GM18909 (cell line): ENCODE measurements around the gene ZNF135.
A peak's percentile ranks its signal among the peaks of the same experiment; 100 is the strongest.

Source experiments
- ATAC-seq: cut with Tn5 transposase; IDR thresholded peaks from one replicate; pipeline ENCODE4 v1.9.1; 2021; ENCODE audit warnings: mild to moderate bottlenecking; ENCODE audit not compliant: unreplicated experiment, poor library complexity

The ZNF135 gene

GRCh38 chr19:58059003-58059670 lies at the start of gene ZNF135:
Gene ZNF135, plus strand, starts transcription at chr19:58059282. Its CDS starts 721 bp downstream, at chr19:58060003.
- ATAC-seq: no peak

GRCh38 chr19:58009301-58009665 lies 49.8 kb upstream of the ZNF135 start:
- no peak for ATAC-seq

- peak; percentile 44 for ATAC-seq
Measured at GRCh38 chr19:58009666-58010301, 49.3 kb upstream of the ZNF135 start.

- no peak for ATAC-seq
Measured at GRCh38 chr19:58010507-58010906, 48.6 kb upstream of the ZNF135 start.

GRCh38 chr19:58014141-58014540 lies 44.9 kb upstream of the ZNF135 start:
- no peak for ATAC-seq

GRCh38 chr19:58020129-58020528 lies 39.0 kb upstream of the ZNF135 start:
- no peak for ATAC-seq

GRCh38 chr19:58021541-58022282 lies 37.4 kb upstream of the ZNF135 start:
- ATAC-seq: no peak

- no peak for ATAC-seq
Measured at GRCh38 chr19:58022283-58022660, 36.8 kb upstream of the ZNF135 start.

- ATAC-seq: no peak
Measured at GRCh38 chr19:58024661-58025060, 34.4 kb upstream of the ZNF135 start.

- ATAC-seq: no peak
Measured at GRCh38 chr19:58033741-58034476, 25.2 kb upstream of the ZNF135 start, which contains the start of gene ZSCAN1. Gene ZSCAN1, plus strand, starts transcription at chr19:58034025. Its CDS starts 3,812 bp downstream, at chr19:58037837.

GRCh38 chr19:58034477-58034793 lies 24.6 kb upstream of the ZNF135 start:
- ATAC-seq: no peak

- no peak for ATAC-seq
Measured at GRCh38 chr19:58035863-58036262, 23.2 kb upstream of the ZNF135 start.

- no peak for ATAC-seq
Measured at GRCh38 chr19:58037927-58038687, 21.0 kb upstream of the ZNF135 start.

GRCh38 chr19:58038688-58039204 lies 20.3 kb upstream of the ZNF135 start:
- ATAC-seq: no peak

- no peak for ATAC-seq
Measured at GRCh38 chr19:58040751-58041525, 18.1 kb upstream of the ZNF135 start.

- ATAC-seq: no peak
Measured at GRCh38 chr19:58042495-58043340, 16.4 kb upstream of the ZNF135 start.

- no peak for ATAC-seq
Measured at GRCh38 chr19:58044391-58044790, 14.7 kb upstream of the ZNF135 start.

- no peak for ATAC-seq
Measured at GRCh38 chr19:58044886-58045285, 14.2 kb upstream of the ZNF135 start.
